RWPE2 (cell line): Measurements from ENCODE around the gene MUC5AC.
"Not testable (repeated sequence)": the region's sequence is repeated elsewhere in the genome, so short reads cannot be mapped to it uniquely, and the experiment has no call there.

Experiments
- ATAC-seq: fragments of 200-7000 bp; cut with Tn5 transposase; 3 replicates; pipeline ENCODE4 v1.9.1; 2021; ENCODE audit warnings: low read depth
- DNase-seq: peaks from one replicate; pipeline ENCODE4 v3.0.0-alpha.2; 2020; ENCODE audit warnings: low spot score
- H3K27ac ChIP-seq: fragments of 450-650 bp; 2 replicates; pipeline ENCODE4 v1.5.1; 2017; ENCODE audit warnings: mild to moderate bottlenecking; ENCODE audit not compliant: poor library complexity, severe bottlenecking
- H3K27me3 ChIP-seq: fragments of 250-450 bp; sonication (Bioruptor Pico); 2 replicates; pipeline ENCODE4 v1.5.1; 2021; ENCODE audit warnings: mild to moderate bottlenecking, moderate library complexity; ENCODE audit not compliant: insufficient read depth, poor library complexity, severe bottlenecking
- H3K36me3 ChIP-seq: fragments of 250-450 bp; sonication (Bioruptor Pico); 2 replicates; pipeline ENCODE4 v1.5.1; 2020; ENCODE audit warnings: low read depth, mild to moderate bottlenecking, moderate library complexity
- H3K4me1 ChIP-seq: fragments of 250-450 bp; sonication (Bioruptor Pico); 2 replicates; pipeline ENCODE4 v1.5.1; 2021; ENCODE audit warnings: mild to moderate bottlenecking, moderate library complexity; ENCODE audit not compliant: insufficient read depth, poor library complexity, severe bottlenecking
- H3K4me3 ChIP-seq: fragments of 250-450 bp; sonication (Bioruptor Pico); 2 replicates; pipeline ENCODE4 v1.5.1; 2021; ENCODE audit warnings: mild to moderate bottlenecking, moderate library complexity; ENCODE audit not compliant: severe bottlenecking
- H3K9me3 ChIP-seq: fragments of 250-450 bp; sonication (Bioruptor Pico); 2 replicates; pipeline ENCODE4 v1.5.1; 2021; ENCODE audit warnings: mild to moderate bottlenecking, moderate library complexity; ENCODE audit not compliant: severe bottlenecking
- CTCF ChIP-seq: fragments of 450-650 bp; IDR thresholded peaks from one replicate; pipeline ENCODE4 v1.5.1; 2017; ENCODE audit warnings: mild to moderate bottlenecking, moderate library complexity; ENCODE audit not compliant: poor library complexity, severe bottlenecking

MUC5AC gene

DNA sequence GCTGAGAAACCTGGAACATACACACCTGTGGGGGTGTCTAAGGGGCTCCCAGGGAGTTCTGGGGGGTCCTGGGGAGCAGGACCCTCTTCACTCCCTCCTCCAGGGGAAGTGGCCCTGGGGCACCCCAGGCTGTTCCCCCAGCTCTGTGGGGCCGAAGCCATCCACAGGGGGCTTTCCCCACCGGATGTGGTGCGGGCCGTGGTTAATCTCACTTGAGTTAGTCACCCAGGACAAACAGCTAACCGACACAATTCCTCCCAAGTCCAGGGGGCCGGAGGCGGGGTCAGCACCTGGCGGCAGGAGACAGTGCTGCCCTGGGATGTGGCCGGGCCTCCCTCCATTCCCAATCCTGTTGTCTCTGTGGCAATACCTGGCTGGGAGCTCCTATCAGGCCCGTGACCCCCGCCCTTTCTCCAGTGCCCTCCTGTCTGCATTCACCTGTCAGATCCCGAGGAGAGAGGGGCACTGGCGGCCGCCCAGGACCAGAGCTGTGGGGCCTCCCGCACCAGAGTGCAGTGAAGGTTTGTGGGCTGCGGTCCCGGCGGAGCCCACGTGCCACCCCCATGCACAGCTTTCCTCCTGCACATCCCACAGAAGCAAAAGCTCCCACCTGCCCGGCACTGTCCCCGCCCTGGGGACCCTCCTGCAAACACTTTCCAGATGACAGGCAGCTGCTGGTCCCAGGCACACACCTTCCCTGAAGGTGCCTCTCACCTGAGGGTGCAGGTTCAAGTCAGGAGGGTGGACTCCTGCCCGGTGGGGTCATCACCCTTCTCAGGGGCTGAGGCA lies 5.2 kb upstream of the MUC5AC start:
- Histone ChIP-seq H3K9me3 (no peaks in the 10 kb centered on the region), H3K27ac (no peak overlapping the region), H3K27me3 (no peaks in the 10 kb centered on the region), H3K4me3 (no peak overlapping the region), H3K4me1 (peaks cover 9% of the 10 kb centered on the region), H3K36me3 (no peaks in the 10 kb centered on the region)
- peak; percentile 72 for DNase-seq
- ATAC-seq: peak; percentile 35
- TF ChIP-seq CTCF: no peak

- DNase-seq: peak; percentile 61
- Histone ChIP-seq H3K36me3 (no peaks in the 10 kb centered on the region), H3K27me3 (no peaks in the 10 kb centered on the region), H3K9me3 (no peaks in the 10 kb centered on the region), H3K27ac (peak overlapping the region; percentile 13), H3K4me1 (peaks cover 9% of the 10 kb centered on the region), H3K4me3 (no peak overlapping the region)
- ATAC-seq: peak; percentile 10; the same call in 1 of the 3 replicates
- no peak for TF ChIP-seq CTCF
Measured at GRCh38 chr11:1153105-1153950, 4.4 kb upstream of the MUC5AC start.

DNA sequence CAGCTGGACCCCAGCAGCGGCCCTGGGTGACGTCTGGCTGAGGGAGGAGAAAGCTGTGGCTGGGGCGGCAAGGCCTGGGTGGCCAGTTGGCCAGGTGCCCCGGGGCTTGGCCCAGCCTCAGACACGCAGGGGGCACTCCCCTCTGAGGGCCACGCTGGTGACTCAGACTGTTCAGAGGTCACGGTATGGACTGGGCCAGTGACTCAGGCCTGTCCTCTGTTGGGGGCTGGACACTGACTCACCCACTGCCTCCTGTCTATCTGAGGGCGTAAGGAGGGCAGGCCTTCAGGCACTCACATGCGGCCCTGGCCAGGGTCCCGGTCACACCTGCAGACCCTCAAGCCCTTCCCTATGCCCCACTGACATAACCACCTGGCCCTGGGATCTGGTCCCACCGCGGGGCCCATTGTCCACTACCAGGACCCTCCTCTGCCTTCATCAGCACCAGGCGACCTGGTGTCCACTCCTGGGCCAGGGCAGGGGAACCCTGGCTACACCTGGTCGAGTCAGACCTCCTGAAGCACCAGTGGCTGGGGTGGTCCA lies 3.7 kb upstream of the MUC5AC start:
- Histone ChIP-seq H3K9me3 (no peaks in the 10 kb centered on the region), H3K27me3 (no peaks in the 10 kb centered on the region), H3K4me1 (peaks cover 9% of the 10 kb centered on the region), H3K36me3 (no peaks in the 10 kb centered on the region), H3K27ac (peak overlapping the region; percentile 13), H3K4me3 (no peak overlapping the region)
- TF ChIP-seq CTCF: no peak
- ATAC-seq (peak; percentile 76), DNase-seq (peak; percentile 78)

- H3K4me3 ChIP-seq, H3K4me1 ChIP-seq, DNase-seq, H3K9me3 ChIP-seq, H3K36me3 ChIP-seq, ATAC-seq, H3K27ac ChIP-seq, H3K27me3 ChIP-seq: not testable (repeated sequence)
Measured at GRCh38 chr11:1154656-1155055, 3.1 kb upstream of the MUC5AC start.

- Histone ChIP-seq H3K36me3 (no peaks in the 10 kb centered on the region), H3K4me3 (no peak overlapping the region), H3K4me1 (peaks cover 9% of the 10 kb centered on the region), H3K9me3 (no peaks in the 10 kb centered on the region), H3K27ac (no peak overlapping the region), H3K27me3 (no peaks in the 10 kb centered on the region)
- DNase-seq (no peak), ATAC-seq (no peak)
- no peak for TF ChIP-seq CTCF
Measured at GRCh38 chr11:1155274-1155693, 2.5 kb upstream of the MUC5AC start.
